Ascending aorta (tissue), 2 donors: ENCODE data around the gene STARD9. TPM values are rescaled to one million over a fixed set of nuclear protein-coding genes. Genes with fewer than 3 reads are reported as not detected.
"Not testable (repeated sequence)": the region's sequence is repeated elsewhere in the genome, so short reads cannot be mapped to it uniquely, and the experiment has no call there.

Experiments
- DNase-seq, 2 donors: peaks; one replicate each; pipeline ENCODE4 v3.0.0-alpha.2; 2019; ENCODE audit warnings: low spot score in 2 of 2
- H3K27ac ChIP-seq, 2 donors: fragments of 200-600 bp; sonication (generic); one replicate each; pipeline ENCODE4 v1.5.1; 2016 to 2017; ENCODE audit warnings: mild to moderate bottlenecking in 1 of 2
- H3K27me3 ChIP-seq: fragments of 200-600 bp; sonication (generic); one replicate; pipeline ENCODE4 v1.5.1; 2017
- H3K36me3 ChIP-seq, 2 donors: fragments of 200-600 bp; sonication (generic); one replicate each; pipeline ENCODE4 v1.5.1; 2016
- H3K4me1 ChIP-seq, 2 donors: fragments of 200-600 bp; sonication (generic); one replicate each; pipeline ENCODE4 v1.5.1; 2016 to 2017; ENCODE audit warnings: mild to moderate bottlenecking in 1 of 2
- H3K4me3 ChIP-seq, 2 donors: fragments of 200-600 bp; sonication (generic); one replicate each; pipeline ENCODE4 v1.5.1; 2016 to 2017; ENCODE audit warnings: mild to moderate bottlenecking in 1 of 2
- H3K9me3 ChIP-seq, 2 donors: fragments of 200-600 bp; sonication (generic); one replicate each; pipeline ENCODE4 v1.5.1; 2016
- intact Hi-C: fragments of 100-400 bp; cut with DNase I; formaldehyde crosslinking; loops from one replicate; pipeline ENCODE4 v1.15.1; 2023
- total RNA-seq: library from RNA; depleted of rRNA; stranded (reverse); fragments of >200 nt; gene quantifications from one replicate; pipeline ENCODE4 v1.1.0, GENCODE V29; 2016

STARD9 gene
- total RNA-seq, 1 donor from 2014 or later: 62.7 TPM

DNA sequence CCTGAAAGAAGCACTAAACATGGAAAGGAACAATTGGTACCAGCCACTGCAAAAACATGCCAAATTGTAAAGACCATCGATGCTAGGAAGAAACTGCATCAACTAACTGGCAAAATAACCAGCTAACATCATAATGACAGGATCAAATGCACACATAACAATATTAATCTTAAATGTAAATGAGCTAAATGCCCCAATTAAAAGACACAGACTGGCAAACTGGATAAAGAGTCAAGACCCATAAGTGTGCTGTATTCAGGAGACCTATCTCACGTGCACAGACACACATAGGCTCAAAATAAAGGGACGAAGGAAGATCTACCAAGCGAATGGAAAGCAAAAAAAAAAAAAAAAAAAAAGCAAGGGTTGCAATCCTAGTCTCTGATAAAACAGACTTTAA, 190.7 kb downstream of the STARD9 start:
- H3K9me3 ChIP-seq: peaks cover 3 to 16% of the 10 kb centered on the region in 2 donors
- intact Hi-C loops, H3K36me3 ChIP-seq, H3K4me1 ChIP-seq, H3K27me3 ChIP-seq, H3K4me3 ChIP-seq, DNase-seq, H3K27ac ChIP-seq: not testable (repeated sequence)

Other genes starting within 250 kb of the STARD9 start
- 7.1 TPM for gene CAPN3, start 216.1 kb upstream of the STARD9 start, total RNA-seq
- 45.7 TPM for gene ZNF106, start 84.5 kb upstream of the STARD9 start, total RNA-seq
- gene SNAP23, start 80.0 kb upstream of the STARD9 start, total RNA-seq: 31.8 TPM
- 1.6 TPM for gene LRRC57, start 26.8 kb upstream of the STARD9 start, total RNA-seq
- gene HAUS2, start 26.8 kb upstream of the STARD9 start, total RNA-seq: 92.6 TPM
- gene CDAN1, start 161.5 kb downstream of the STARD9 start, total RNA-seq: 16.2 TPM